ENCODE measurements around the gene RANBP3.

The RANBP3 gene

DNA sequence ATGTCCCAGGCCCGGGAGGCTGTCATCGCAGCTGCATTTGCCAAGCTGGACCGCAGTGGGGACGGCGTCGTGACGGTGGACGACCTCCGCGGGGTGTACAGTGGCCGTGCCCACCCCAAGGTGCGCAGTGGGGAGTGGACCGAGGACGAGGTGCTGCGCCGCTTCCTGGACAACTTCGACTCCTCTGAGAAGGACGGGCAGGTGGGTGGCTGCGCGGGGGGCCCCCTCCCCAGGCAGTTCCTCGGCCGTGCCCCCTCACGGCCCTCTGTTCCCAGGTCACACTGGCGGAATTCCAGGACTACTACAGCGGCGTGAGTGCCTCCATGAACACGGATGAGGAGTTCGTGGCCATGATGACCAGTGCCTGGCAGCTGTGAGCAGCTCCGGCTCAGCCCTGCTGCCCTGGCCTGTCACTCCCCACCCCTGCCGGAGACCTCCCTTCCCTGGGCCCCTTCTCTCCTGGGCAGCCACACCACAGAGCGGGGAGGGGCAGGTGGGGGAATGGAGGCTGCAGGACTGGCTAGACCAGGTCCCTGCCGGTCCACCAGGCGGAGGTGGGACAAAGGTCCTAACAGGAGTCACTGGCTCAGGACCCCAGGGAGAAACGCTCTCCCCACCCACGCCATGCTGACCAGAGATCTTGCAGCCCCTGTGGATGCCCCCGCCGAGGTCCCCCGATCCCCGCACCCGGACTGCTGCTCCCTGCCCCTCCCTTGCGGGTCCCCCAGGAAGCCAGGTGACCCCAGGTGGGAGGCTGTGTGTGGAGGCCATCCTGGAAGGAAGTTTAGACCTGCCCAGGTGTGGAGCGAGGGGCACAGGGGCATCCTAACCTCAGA lies 62.8 kb downstream of the RANBP3 start:
- TF ChIP-seq, protein P1, sequence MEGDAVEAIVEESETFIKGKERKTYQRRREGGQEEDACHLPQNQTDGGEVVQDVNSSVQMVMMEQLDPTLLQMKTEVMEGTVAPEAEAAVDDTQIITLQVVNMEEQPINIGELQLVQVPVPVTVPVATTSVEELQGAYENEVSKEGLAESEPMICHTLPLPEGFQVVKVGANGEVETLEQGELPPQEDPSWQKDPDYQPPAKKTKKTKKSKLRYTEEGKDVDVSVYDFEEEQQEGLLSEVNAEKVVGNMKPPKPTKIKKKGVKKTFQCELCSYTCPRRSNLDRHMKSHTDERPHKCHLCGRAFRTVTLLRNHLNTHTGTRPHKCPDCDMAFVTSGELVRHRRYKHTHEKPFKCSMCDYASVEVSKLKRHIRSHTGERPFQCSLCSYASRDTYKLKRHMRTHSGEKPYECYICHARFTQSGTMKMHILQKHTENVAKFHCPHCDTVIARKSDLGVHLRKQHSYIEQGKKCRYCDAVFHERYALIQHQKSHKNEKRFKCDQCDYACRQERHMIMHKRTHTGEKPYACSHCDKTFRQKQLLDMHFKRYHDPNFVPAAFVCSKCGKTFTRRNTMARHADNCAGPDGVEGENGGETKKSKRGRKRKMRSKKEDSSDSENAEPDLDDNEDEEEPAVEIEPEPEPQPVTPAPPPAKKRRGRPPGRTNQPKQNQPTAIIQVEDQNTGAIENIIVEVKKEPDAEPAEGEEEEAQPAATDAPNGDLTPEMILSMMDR (IDR thresholded peaks at IDR 0.05; ENCODE audit: borderline replicate concordance, control extremely low read depth, extremely low read depth, insufficient read depth, missing control alignments): no peak
- DNase-seq (ENCODE audit: low spot score): no peak
- in situ Hi-C loops (cut with MboI; ENCODE audit: low sequenced_read_pairs, unreplicated experiment): no loop called here

- TF ChIP-seq, protein P1 (IDR thresholded peaks at IDR 0.05; ENCODE audit: borderline replicate concordance, control extremely low read depth, extremely low read depth, insufficient read depth, missing control alignments): no peak
- in situ Hi-C loops (cut with MboI; ENCODE audit: low sequenced_read_pairs, unreplicated experiment): no loop called here
- no peak for DNase-seq (ENCODE audit: low spot score)
These were observed 63.6 kb downstream of the RANBP3 start for GRCh38 chr19:5914358-5914774.

DNA sequence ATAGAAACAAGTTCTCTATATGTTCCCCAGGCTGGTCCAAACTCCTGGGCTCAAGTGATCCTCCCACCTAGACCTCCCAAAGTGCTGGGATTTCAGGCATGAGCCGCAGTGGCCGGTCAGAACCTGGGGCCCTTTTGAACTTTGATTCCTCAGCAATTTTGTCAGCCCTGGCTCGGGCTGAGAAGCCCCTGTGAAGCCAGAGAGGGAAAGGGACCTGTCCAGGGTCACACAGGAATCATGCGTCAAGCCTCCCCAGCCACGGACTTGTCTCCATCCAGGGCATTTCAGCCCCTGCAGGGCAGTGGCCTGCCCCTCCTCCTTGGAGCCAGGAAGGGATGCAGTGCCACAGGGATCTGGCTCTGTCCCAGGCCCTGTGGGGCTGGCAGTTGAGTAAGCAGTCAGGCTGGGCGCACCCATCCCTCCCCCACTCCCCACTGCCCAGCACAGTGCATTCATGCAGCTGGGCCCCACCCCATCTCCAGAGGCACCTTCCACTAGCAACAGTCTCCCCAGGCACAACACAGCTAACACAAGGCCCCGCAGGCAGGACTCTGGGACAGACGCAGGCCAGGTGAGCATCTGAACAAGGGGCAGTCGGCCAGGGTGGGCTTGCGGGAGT lies 64.1 kb downstream of the RANBP3 start, which contains the start of gene CAPS:
Gene CAPS (plus strand): TSS at position 516 of the 619 bp plus-strand sequence. CDS start 153 bp downstream, outside the sequence.
- no peak for DNase-seq (ENCODE audit: low spot score)
- in situ Hi-C loops (cut with MboI; ENCODE audit: low sequenced_read_pairs, unreplicated experiment): no loop called here
- TF ChIP-seq, protein P1 (IDR thresholded peaks at IDR 0.05; ENCODE audit: borderline replicate concordance, control extremely low read depth, extremely low read depth, insufficient read depth, missing control alignments): no peak

- TF ChIP-seq, protein P1 (IDR thresholded peaks at IDR 0.05; ENCODE audit: borderline replicate concordance, control extremely low read depth, extremely low read depth, insufficient read depth, missing control alignments): no peak
- no peak for DNase-seq (ENCODE audit: low spot score)
- in situ Hi-C loops (cut with MboI; ENCODE audit: low sequenced_read_pairs, unreplicated experiment): no loop called here
These were observed 66.6 kb downstream of the RANBP3 start for GRCh38 chr19:5911366-5911765.

- no peak for DNase-seq (ENCODE audit: low spot score)
- in situ Hi-C loops (cut with MboI; ENCODE audit: low sequenced_read_pairs, unreplicated experiment): no loop called here
- TF ChIP-seq, protein P1 (IDR thresholded peaks at IDR 0.05; ENCODE audit: borderline replicate concordance, control extremely low read depth, extremely low read depth, insufficient read depth, missing control alignments): no peak
These were observed 67.4 kb downstream of the RANBP3 start for GRCh38 chr19:5910638-5910907.

GRCh38 chr19:5908773-5909442 lies 69.0 kb downstream of the RANBP3 start:
- no peak for DNase-seq (ENCODE audit: low spot score)
- in situ Hi-C loops (cut with MboI; ENCODE audit: low sequenced_read_pairs, unreplicated experiment): no loop called here

More at GRCh38 chr19:5908773-5909442, 69.0 kb downstream of the RANBP3 start:
- TF ChIP-seq, protein P1 (IDR thresholded peaks at IDR 0.05; ENCODE audit: borderline replicate concordance, control extremely low read depth, extremely low read depth, insufficient read depth, missing control alignments): no peak

Data from GM13976 (cell line).